ENCODE measurements around the gene AACS. TPM values are rescaled to one million over a fixed set of nuclear protein-coding genes. Genes with fewer than 3 reads are reported as not detected.
"Not testable (repeated sequence)": the region's sequence is repeated elsewhere in the genome, so short reads cannot be mapped to it uniquely, and the experiment has no call there.

The AACS gene
- total RNA-seq, 1 experiment from 2014 or later: 20.1 TPM

GRCh38 chr12:125029761-125030358, 35.4 kb upstream of the AACS start:
- DNase-seq (ENCODE audit: low spot score): no peak
- no peak overlapping the region for H3K4me3 ChIP-seq (ENCODE audit: low read depth, low read length, poor library complexity, severe bottlenecking)
- no peaks in the 10 kb centered on the region for H3K27me3 ChIP-seq (replicated peaks; ENCODE audit: insufficient read depth, low read depth, low read length, poor library complexity)
- BruUV-seq (replicated peaks): no TSS peak
- H3K36me3 ChIP-seq (ENCODE audit: insufficient read depth, low read length, poor library complexity, severe bottlenecking): peaks cover 5% of the 10 kb centered on the region
- intact Hi-C loops (cut with micrococcal nuclease; ENCODE audit: unreplicated experiment): no loop called here
- POLR2A ChIA-PET (ENCODE audit: low non-redundant PET): no interaction called here
- no peaks in the 10 kb centered on the region for H3K4me1 ChIP-seq (ENCODE audit: insufficient read depth, low read length, poor library complexity, severe bottlenecking)
- H3K9me3 ChIP-seq (ENCODE audit: low read depth, low read length, poor library complexity, severe bottlenecking): no peaks in the 10 kb centered on the region
- no peak overlapping the region for H3K27ac ChIP-seq (ENCODE audit: low read depth, low read length, poor library complexity, severe bottlenecking)
- TF ChIP-seq EZH2 (IDR thresholded peaks at IDR 0.05; ENCODE audit: borderline replicate concordance, low read depth, low read length, poor library complexity, severe bottlenecking): no peak
- TF ChIP-seq, protein P1, sequence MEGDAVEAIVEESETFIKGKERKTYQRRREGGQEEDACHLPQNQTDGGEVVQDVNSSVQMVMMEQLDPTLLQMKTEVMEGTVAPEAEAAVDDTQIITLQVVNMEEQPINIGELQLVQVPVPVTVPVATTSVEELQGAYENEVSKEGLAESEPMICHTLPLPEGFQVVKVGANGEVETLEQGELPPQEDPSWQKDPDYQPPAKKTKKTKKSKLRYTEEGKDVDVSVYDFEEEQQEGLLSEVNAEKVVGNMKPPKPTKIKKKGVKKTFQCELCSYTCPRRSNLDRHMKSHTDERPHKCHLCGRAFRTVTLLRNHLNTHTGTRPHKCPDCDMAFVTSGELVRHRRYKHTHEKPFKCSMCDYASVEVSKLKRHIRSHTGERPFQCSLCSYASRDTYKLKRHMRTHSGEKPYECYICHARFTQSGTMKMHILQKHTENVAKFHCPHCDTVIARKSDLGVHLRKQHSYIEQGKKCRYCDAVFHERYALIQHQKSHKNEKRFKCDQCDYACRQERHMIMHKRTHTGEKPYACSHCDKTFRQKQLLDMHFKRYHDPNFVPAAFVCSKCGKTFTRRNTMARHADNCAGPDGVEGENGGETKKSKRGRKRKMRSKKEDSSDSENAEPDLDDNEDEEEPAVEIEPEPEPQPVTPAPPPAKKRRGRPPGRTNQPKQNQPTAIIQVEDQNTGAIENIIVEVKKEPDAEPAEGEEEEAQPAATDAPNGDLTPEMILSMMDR (conservative IDR thresholded peaks at IDR 0.05; ENCODE audit: low read depth, low read length): no peak
- CTCF ChIA-PET: no interaction called here

- intact Hi-C loops (cut with micrococcal nuclease; ENCODE audit: unreplicated experiment); H3K9me3 ChIP-seq (ENCODE audit: low read depth, low read length, poor library complexity, severe bottlenecking); H3K27me3 ChIP-seq (replicated peaks; ENCODE audit: insufficient read depth, low read depth, low read length, poor library complexity); CTCF ChIA-PET; H3K36me3 ChIP-seq (ENCODE audit: insufficient read depth, low read length, poor library complexity, severe bottlenecking); POLR2A ChIA-PET (ENCODE audit: low non-redundant PET); H3K27ac ChIP-seq (ENCODE audit: low read depth, low read length, poor library complexity, severe bottlenecking); H3K4me3 ChIP-seq (ENCODE audit: low read depth, low read length, poor library complexity, severe bottlenecking); H3K4me1 ChIP-seq (ENCODE audit: insufficient read depth, low read length, poor library complexity, severe bottlenecking); BruUV-seq (replicated peaks); DNase-seq (ENCODE audit: low spot score): not testable (repeated sequence)
Observed at GRCh38 chr12:125031471-125031870, 33.8 kb upstream of the AACS start.

GRCh38 chr12:125032466-125033152, 32.6 kb upstream of the AACS start:
- POLR2A ChIA-PET (ENCODE audit: low non-redundant PET): no interaction called here
- Histone ChIP-seq H3K27me3 (replicated peaks; ENCODE audit: insufficient read depth, low read depth, low read length, poor library complexity) (no peaks in the 10 kb centered on the region), H3K4me3 (ENCODE audit: low read depth, low read length, poor library complexity, severe bottlenecking) (no peak overlapping the region), H3K9me3 (ENCODE audit: low read depth, low read length, poor library complexity, severe bottlenecking) (no peaks in the 10 kb centered on the region), H3K4me1 (ENCODE audit: insufficient read depth, low read length, poor library complexity, severe bottlenecking) (no peaks in the 10 kb centered on the region), H3K36me3 (ENCODE audit: insufficient read depth, low read length, poor library complexity, severe bottlenecking) (no peaks in the 10 kb centered on the region), H3K27ac (ENCODE audit: low read depth, low read length, poor library complexity, severe bottlenecking) (no peak overlapping the region)
- CTCF ChIA-PET: no interaction called here
- intact Hi-C loops (cut with micrococcal nuclease; ENCODE audit: unreplicated experiment): no loop called here
- TF ChIP-seq EZH2 (IDR thresholded peaks at IDR 0.05; ENCODE audit: borderline replicate concordance, low read depth, low read length, poor library complexity, severe bottlenecking): no peak
- TF ChIP-seq, protein P1 (conservative IDR thresholded peaks at IDR 0.05; ENCODE audit: low read depth, low read length): no peak
- BruUV-seq (replicated peaks): no TSS peak
- DNase-seq (ENCODE audit: low spot score): no peak

GRCh38 chr12:125033288-125033687, 31.9 kb upstream of the AACS start:
- ChIA-PET POLR2A (ENCODE audit: low non-redundant PET) (no interaction called here), CTCF (no interaction called here)
- H3K36me3 ChIP-seq (ENCODE audit: insufficient read depth, low read length, poor library complexity, severe bottlenecking): no peaks in the 10 kb centered on the region
- no peak overlapping the region for H3K27ac ChIP-seq (ENCODE audit: low read depth, low read length, poor library complexity, severe bottlenecking)
- intact Hi-C loops (cut with micrococcal nuclease; ENCODE audit: unreplicated experiment): no loop called here
- no peak for DNase-seq (ENCODE audit: low spot score)
- H3K9me3 ChIP-seq (ENCODE audit: low read depth, low read length, poor library complexity, severe bottlenecking): no peaks in the 10 kb centered on the region
- H3K27me3 ChIP-seq (replicated peaks; ENCODE audit: insufficient read depth, low read depth, low read length, poor library complexity): no peaks in the 10 kb centered on the region
- no peaks in the 10 kb centered on the region for H3K4me1 ChIP-seq (ENCODE audit: insufficient read depth, low read length, poor library complexity, severe bottlenecking)
- TF ChIP-seq EZH2 (IDR thresholded peaks at IDR 0.05; ENCODE audit: borderline replicate concordance, low read depth, low read length, poor library complexity, severe bottlenecking): no peak
- TF ChIP-seq, protein P1 (conservative IDR thresholded peaks at IDR 0.05; ENCODE audit: low read depth, low read length): no peak
- H3K4me3 ChIP-seq (ENCODE audit: low read depth, low read length, poor library complexity, severe bottlenecking): no peak overlapping the region
- BruUV-seq (replicated peaks): no TSS peak
